Lower leg skin (tissue), 3 donors: ENCODE data around the gene ZNF654.

Experiments used
- CTCF ChIP-seq, 3 donors: fragments of 450-650 bp; IDR thresholded peaks; one replicate each; pipeline ENCODE4 v1.5.1; 2016; ENCODE audit warnings: antibody characterized with exemption in 3 of 3, mild to moderate bottlenecking in 3 of 3, moderate library complexity in 2 of 3
- POLR2A ChIP-seq, 2 donors: fragments of 450-650 bp; IDR thresholded peaks; one replicate each; pipeline ENCODE4 v1.6.1; 2016 to 2017; ENCODE audit warnings: antibody characterized with exemption in 2 of 2, mild to moderate bottlenecking in 1 of 2, moderate library complexity in 1 of 2

- TF ChIP-seq CTCF (IDR thresholded peaks at IDR 0.05) (no peak), POLR2A (IDR thresholded peaks at IDR 0.05) (no peak)
Observed at GRCh38 chr3:88168171-88168570, 109.1 kb downstream of the ZNF654 start.
